GM23338 (cell line): ENCODE results near the gene BMP15. TPM values are rescaled to one million over a fixed set of nuclear protein-coding genes. Genes with fewer than 3 reads are reported as not detected.

Experiments used
- ATAC-seq: fragments of 200-7000 bp; cut with Tn5 transposase; 3 replicates; pipeline ENCODE4 v1.9.1; 2020
- DNase-seq: peaks from one replicate; pipeline ENCODE4 v3.0.0-alpha.2; 2015; ENCODE audit warnings: low spot score
- H2AFZ ChIP-seq: fragments of 200-600 bp; sonication (generic); 2 replicates; pipeline ENCODE4 v1.8.0; 2016; ENCODE audit warnings: antibody characterized with exemption, mild to moderate bottlenecking, moderate library complexity
- H3F3A ChIP-seq: fragments of 200-600 bp; sonication (generic); replicated peaks from 2 replicates; pipeline ENCODE4 v1.8.0; 2017; ENCODE audit warnings: antibody characterized with exemption, mixed run types, low read depth
- H3K27ac ChIP-seq: fragments of 200-600 bp; sonication (generic); 2 replicates; pipeline ENCODE4 v1.6.1; 2016; ENCODE audit warnings: low read depth
- H3K27me3 ChIP-seq: fragments of 200-600 bp; sonication (generic); 2 replicates; pipeline ENCODE4 v1.8.0; 2016; ENCODE audit warnings: mild to moderate bottlenecking, mixed run types, moderate library complexity; ENCODE audit not compliant: insufficient read depth
- H3K36me3 ChIP-seq: fragments of 200-600 bp; sonication (generic); 2 replicates; pipeline ENCODE4 v1.8.0; 2016; ENCODE audit warnings: mild to moderate bottlenecking; ENCODE audit not compliant: insufficient read depth
- H3K4me1 ChIP-seq: fragments of 200-600 bp; sonication (generic); 2 replicates; pipeline ENCODE4 v1.8.0; 2016; ENCODE audit warnings: mild to moderate bottlenecking, moderate library complexity; ENCODE audit not compliant: insufficient read depth
- H3K4me2 ChIP-seq: fragments of 200-600 bp; sonication (generic); 2 replicates; pipeline ENCODE4 v1.7.1; 2017; ENCODE audit warnings: mixed run types
- H3K4me3 ChIP-seq: fragments of 200-600 bp; sonication (generic); 2 replicates; pipeline ENCODE4 v1.6.1; 2016; ENCODE audit warnings: mixed run types
- H3K79me2 ChIP-seq: fragments of 200-600 bp; sonication (generic); replicated peaks from 2 replicates; pipeline ENCODE4 v1.8.0; 2017; ENCODE audit warnings: mild to moderate bottlenecking; ENCODE audit not compliant: insufficient read depth
- H3K9me2 ChIP-seq: fragments of 200-600 bp; sonication (generic); 2 replicates; pipeline ENCODE4 v1.8.0; 2017; ENCODE audit not compliant: insufficient read depth
- H4K20me1 ChIP-seq: fragments of 200-600 bp; sonication (generic); replicated peaks from 2 replicates; pipeline ENCODE4 v1.8.0; 2017; ENCODE audit warnings: mild to moderate bottlenecking; ENCODE audit not compliant: insufficient read depth
- H3K27ac Mint-ChIP-seq: 2 replicates; pipeline ENCODE4 v1.8.0; 2020; ENCODE audit warnings: inconsistent platforms, mild to moderate bottlenecking, moderate library complexity, mixed read lengths
- H3K27me3 Mint-ChIP-seq: 3 replicates; pipeline ENCODE4 v1.8.0; 2022; ENCODE audit warnings: low read depth, mild to moderate bottlenecking, moderate library complexity, mixed read lengths, inconsistent platforms; ENCODE audit not compliant: insufficient read depth, poor library complexity
- H3K36me3 Mint-ChIP-seq: 3 replicates; pipeline ENCODE4 v1.8.0; 2021; ENCODE audit warnings: low read depth, mild to moderate bottlenecking, inconsistent platforms, moderate library complexity, mixed read lengths
- H3K4me1 Mint-ChIP-seq: 3 replicates; pipeline ENCODE4 v1.8.0; 2020; ENCODE audit warnings: mild to moderate bottlenecking, inconsistent platforms, mixed read lengths
- H3K4me3 Mint-ChIP-seq: 3 replicates; pipeline ENCODE4 v1.8.0; 2021; ENCODE audit warnings: moderate library complexity, mild to moderate bottlenecking, inconsistent platforms, mixed read lengths
- H3K9me3 Mint-ChIP-seq: 3 replicates; pipeline ENCODE4 v1.8.0; 2020; ENCODE audit warnings: moderate library complexity, mild to moderate bottlenecking, inconsistent platforms, mixed read lengths
- CREB1 ChIP-seq: fragments of 250-450 bp; sonication (Bioruptor Pico); IDR thresholded peaks from 2 replicates; pipeline ENCODE4 v1.5.0; 2020; ENCODE audit warnings: low read depth, mild to moderate bottlenecking, moderate library complexity
- CTCF ChIP-seq, 2 experiments: fragments of 200-600 bp in 1 of 2; sonication (generic) in 1 of 2; conservative IDR thresholded peaks; 2 replicates each; pipeline versions ENCODE4 v1.5.1 to v1.6.1; 2016 to 2017; ENCODE audit warnings: antibody characterized with exemption in 2 of 2, low read depth in 2 of 2, mild to moderate bottlenecking in 2 of 2, moderate library complexity in 1 of 2
- EZH2 ChIP-seq: fragments of 200-600 bp; sonication (generic); IDR thresholded peaks from one replicate; pipeline ENCODE4 v1.8.0; 2017; ENCODE audit warnings: antibody characterized with exemption, mild to moderate bottlenecking, low read depth; ENCODE audit not compliant: unreplicated experiment
- EZH2phosphoT487 ChIP-seq: fragments of 200-600 bp; sonication (generic); IDR thresholded peaks from one replicate; pipeline ENCODE4 v1.8.1; 2018; ENCODE audit warnings: antibody characterized with exemption; ENCODE audit not compliant: unreplicated experiment
- JUNB ChIP-seq: IDR thresholded peaks from one replicate; pipeline ENCODE4 v1.6.1; 2016; ENCODE audit warnings: antibody characterized with exemption; ENCODE audit not compliant: unreplicated experiment
- NANOG ChIP-seq: IDR thresholded peaks from 2 replicates; pipeline ENCODE4 v1.6.1; 2016; ENCODE audit warnings: antibody characterized with exemption, borderline replicate concordance
- POLR2AphosphoS5 ChIP-seq: IDR thresholded peaks from 2 replicates; pipeline ENCODE4 v1.6.1; 2016; ENCODE audit warnings: antibody characterized with exemption, low read depth
- REST ChIP-seq: IDR thresholded peaks from one replicate; pipeline ENCODE4 v1.6.1; 2018; ENCODE audit warnings: antibody characterized with exemption; ENCODE audit not compliant: unreplicated experiment
- STAT1 ChIP-seq: IDR thresholded peaks from one replicate; pipeline ENCODE4 v1.6.1; 2016; ENCODE audit warnings: antibody characterized with exemption; ENCODE audit not compliant: unreplicated experiment
- ZNF114 ChIP-seq: fragments of 250-450 bp; sonication (Bioruptor Pico); IDR thresholded peaks from 2 replicates; pipeline ENCODE4 v1.5.0; 2020; ENCODE audit warnings: mild to moderate bottlenecking, moderate library complexity
- ZNF331 ChIP-seq: fragments of 250-450 bp; sonication (Bioruptor Pico); IDR thresholded peaks from 2 replicates; pipeline ENCODE4 v1.5.0; 2020; ENCODE audit warnings: low read depth, mild to moderate bottlenecking, moderate library complexity
- polyA plus RNA-seq: library from polyadenylated mRNA; unstranded; fragments of >200 nt; fragmentation: Nextera tagmentation; extraction: Ambion mirVana; gene quantifications from 2 replicates; pipeline ENCODE4 v1.2.1, GENCODE V29; 2016
- total RNA-seq: library from RNA; depleted of rRNA; stranded (reverse); fragments of >200 nt; shearing (Covaris generic); gene quantifications from 2 replicates; pipeline ENCODE4 v1.2.3, GENCODE V29; 2014
- TF ChIP-seq, protein P1 (sequence below): IDR thresholded peaks from 2 replicates; pipeline ENCODE4 v1.6.1; 2016; ENCODE audit warnings: antibody characterized with exemption
- TF ChIP-seq, protein P2 (sequence below): fragments of 250-450 bp; sonication (Bioruptor Pico); IDR thresholded peaks from 2 replicates; pipeline ENCODE4 v1.5.0; 2020; ENCODE audit warnings: mild to moderate bottlenecking, moderate library complexity

Gene BMP15
- total and polyA plus RNA-seq, 2 experiments from 2014 or later, result not detected

GRCh38 chrX:50942471-50942870, 31.9 kb downstream of the BMP15 start:
- Histone ChIP-seq H3K4me2 (no peak overlapping the region), H4K20me1 (no peaks in the 10 kb centered on the region)
- peaks cover 10% of the 10 kb centered on the region; the same call in 2 of the 3 replicates for H3K36me3 Mint-ChIP-seq

More at GRCh38 chrX:50942471-50942870, 31.9 kb downstream of the BMP15 start:
- Histone ChIP-seq H3K27ac (no peak overlapping the region), H3K36me3 (no peaks in the 10 kb centered on the region), H3K4me3 (no peak overlapping the region), H3K4me1 (no peaks in the 10 kb centered on the region), H3K27me3 (no peaks in the 10 kb centered on the region), H3F3A (no peaks in the 10 kb centered on the region), H3K9me2 (no peaks in the 10 kb centered on the region), H3K79me2 (no peaks in the 10 kb centered on the region), H2AFZ (no peak overlapping the region)
- TF ChIP-seq POLR2AphosphoS5 (no peak), STAT1 (no peak), CREB1 (no peak), ZNF114 (CRISPR knock-in tag) (no peak), EZH2 (no peak), ZNF331 (CRISPR knock-in tag) (no peak), REST (no peak), NANOG (no peak), JUNB (no peak), EZH2phosphoT487 (no peak), CTCF (conservative IDR thresholded peaks at IDR 0.05; ENCODE audit: low read depth in 2 of 2) (no peak)
- TF ChIP-seq, protein P1, sequence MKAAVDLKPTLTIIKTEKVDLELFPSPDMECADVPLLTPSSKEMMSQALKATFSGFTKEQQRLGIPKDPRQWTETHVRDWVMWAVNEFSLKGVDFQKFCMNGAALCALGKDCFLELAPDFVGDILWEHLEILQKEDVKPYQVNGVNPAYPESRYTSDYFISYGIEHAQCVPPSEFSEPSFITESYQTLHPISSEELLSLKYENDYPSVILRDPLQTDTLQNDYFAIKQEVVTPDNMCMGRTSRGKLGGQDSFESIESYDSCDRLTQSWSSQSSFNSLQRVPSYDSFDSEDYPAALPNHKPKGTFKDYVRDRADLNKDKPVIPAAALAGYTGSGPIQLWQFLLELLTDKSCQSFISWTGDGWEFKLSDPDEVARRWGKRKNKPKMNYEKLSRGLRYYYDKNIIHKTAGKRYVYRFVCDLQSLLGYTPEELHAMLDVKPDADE, result no peak
- TF ChIP-seq, protein P2, sequence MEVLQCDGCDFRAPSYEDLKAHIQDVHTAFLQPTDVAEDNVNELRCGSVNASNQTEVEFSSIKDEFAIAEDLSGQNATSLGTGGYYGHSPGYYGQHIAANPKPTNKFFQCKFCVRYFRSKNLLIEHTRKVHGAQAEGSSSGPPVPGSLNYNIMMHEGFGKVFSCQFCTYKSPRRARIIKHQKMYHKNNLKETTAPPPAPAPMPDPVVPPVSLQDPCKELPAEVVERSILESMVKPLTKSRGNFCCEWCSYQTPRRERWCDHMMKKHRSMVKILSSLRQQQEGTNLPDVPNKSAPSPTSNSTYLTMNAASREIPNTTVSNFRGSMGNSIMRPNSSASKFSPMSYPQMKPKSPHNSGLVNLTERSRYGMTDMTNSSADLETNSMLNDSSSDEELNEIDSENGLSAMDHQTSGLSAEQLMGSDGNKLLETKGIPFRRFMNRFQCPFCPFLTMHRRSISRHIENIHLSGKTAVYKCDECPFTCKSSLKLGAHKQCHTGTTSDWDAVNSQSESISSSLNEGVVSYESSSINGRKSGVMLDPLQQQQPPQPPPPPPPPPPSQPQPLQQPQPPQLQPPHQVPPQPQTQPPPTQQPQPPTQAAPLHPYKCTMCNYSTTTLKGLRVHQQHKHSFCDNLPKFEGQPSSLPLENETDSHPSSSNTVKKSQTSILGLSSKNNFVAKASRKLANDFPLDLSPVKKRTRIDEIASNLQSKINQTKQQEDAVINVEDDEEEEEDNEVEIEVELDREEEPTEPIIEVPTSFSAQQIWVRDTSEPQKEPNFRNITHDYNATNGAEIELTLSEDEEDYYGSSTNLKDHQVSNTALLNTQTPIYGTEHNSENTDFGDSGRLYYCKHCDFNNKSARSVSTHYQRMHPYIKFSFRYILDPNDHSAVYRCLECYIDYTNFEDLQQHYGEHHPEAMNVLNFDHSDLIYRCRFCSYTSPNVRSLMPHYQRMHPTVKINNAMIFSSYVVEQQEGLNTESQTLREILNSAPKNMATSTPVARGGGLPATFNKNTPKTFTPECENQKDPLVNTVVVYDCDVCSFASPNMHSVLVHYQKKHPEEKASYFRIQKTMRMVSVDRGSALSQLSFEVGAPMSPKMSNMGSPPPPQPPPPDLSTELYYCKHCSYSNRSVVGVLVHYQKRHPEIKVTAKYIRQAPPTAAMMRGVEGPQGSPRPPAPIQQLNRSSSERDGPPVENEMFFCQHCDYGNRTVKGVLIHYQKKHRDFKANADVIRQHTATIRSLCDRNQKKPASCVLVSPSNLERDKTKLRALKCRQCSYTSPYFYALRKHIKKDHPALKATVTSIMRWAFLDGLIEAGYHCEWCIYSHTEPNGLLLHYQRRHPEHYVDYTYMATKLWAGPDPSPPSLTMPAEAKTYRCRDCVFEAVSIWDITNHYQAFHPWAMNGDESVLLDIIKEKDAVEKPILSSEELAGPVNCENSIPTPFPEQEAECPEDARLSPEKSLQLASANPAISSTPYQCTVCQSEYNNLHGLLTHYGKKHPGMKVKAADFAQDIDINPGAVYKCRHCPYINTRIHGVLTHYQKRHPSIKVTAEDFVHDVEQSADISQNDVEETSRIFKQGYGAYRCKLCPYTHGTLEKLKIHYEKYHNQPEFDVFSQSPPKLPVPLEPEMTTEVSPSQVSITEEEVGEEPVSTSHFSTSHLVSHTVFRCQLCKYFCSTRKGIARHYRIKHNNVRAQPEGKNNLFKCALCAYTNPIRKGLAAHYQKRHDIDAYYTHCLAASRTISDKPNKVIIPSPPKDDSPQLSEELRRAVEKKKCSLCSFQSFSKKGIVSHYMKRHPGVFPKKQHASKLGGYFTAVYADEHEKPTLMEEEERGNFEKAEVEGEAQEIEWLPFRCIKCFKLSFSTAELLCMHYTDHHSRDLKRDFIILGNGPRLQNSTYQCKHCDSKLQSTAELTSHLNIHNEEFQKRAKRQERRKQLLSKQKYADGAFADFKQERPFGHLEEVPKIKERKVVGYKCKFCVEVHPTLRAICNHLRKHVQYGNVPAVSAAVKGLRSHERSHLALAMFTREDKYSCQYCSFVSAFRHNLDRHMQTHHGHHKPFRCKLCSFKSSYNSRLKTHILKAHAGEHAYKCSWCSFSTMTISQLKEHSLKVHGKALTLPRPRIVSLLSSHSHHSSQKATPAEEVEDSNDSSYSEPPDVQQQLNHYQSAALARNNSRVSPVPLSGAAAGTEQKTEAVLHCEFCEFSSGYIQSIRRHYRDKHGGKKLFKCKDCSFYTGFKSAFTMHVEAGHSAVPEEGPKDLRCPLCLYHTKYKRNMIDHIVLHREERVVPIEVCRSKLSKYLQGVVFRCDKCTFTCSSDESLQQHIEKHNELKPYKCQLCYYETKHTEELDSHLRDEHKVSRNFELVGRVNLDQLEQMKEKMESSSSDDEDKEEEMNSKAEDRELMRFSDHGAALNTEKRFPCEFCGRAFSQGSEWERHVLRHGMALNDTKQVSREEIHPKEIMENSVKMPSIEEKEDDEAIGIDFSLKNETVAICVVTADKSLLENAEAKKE, result no peak
- Mint-ChIP-seq H3K9me3 (peaks cover 12% of the 10 kb centered on the region), H3K27me3 (peaks cover 2% of the 10 kb centered on the region), H3K4me1 (peaks cover 3% of the 10 kb centered on the region; the same call in 1 of the 3 replicates), H3K4me3 (no peak overlapping the region), H3K27ac (no peak overlapping the region)
- no peak for DNase-seq
- no peak for ATAC-seq
